PC-9 (cell line): Measurements from ENCODE around the gene SPTB. TPM values are rescaled to one million over a fixed set of nuclear protein-coding genes. Genes with fewer than 3 reads are reported as not detected.
A peak's percentile ranks its signal among the peaks of the same experiment; 100 is the strongest.
"Not testable (repeated sequence)": the region's sequence is repeated elsewhere in the genome, so short reads cannot be mapped to it uniquely, and the experiment has no call there.

Source experiments
- BruUV-seq: library from RNA; stranded (reverse); fragments of 400-500 nt; replicated peaks from 2 replicates; lab custom pipeline; 2021; lab: Mats Ljungman, UMichigan
- CTCF ChIA-PET: fragments of 300-600 bp; sonication (Branson Sonifier 250); formaldehyde crosslinking; loops from one replicate; lab custom pipeline; 2022; ENCODE audit warnings: antibody characterized with exemption; lab: Charles Lee
- POLR2A ChIA-PET: fragments of 300-600 bp; sonication (Branson Sonifier 250); formaldehyde crosslinking; loops from one replicate; lab custom pipeline; 2022; ENCODE audit warnings: antibody characterized with exemption; ENCODE audit not compliant: unreplicated experiment; lab: Charles Lee
- DNase-seq, 2 experiments: peaks; one replicate each; pipeline versions ENCODE4 v3.0.0 to v3.0.0-alpha.2; 2015 to 2022; ENCODE audit warnings: mixed read lengths in 1 of 2
- H2AFZ ChIP-seq: fragments of 200-600 bp; sonication (generic); 2 replicates; pipeline ENCODE4 v1.8.1; 2017; ENCODE audit warnings: antibody characterized with exemption
- H3F3A ChIP-seq: fragments of 200-600 bp; sonication (generic); 2 replicates; pipeline ENCODE4 v1.8.1; 2017; ENCODE audit warnings: antibody characterized with exemption, mild to moderate bottlenecking, low read depth; ENCODE audit not compliant: insufficient read depth
- H3K27ac ChIP-seq: fragments of 200-600 bp; sonication (generic); 2 replicates; pipeline ENCODE4 v1.6.1; 2016; ENCODE audit warnings: mixed run types
- H3K27me3 ChIP-seq: fragments of 200-600 bp; sonication (generic); 2 replicates; pipeline ENCODE4 v1.6.1; 2016; ENCODE audit warnings: low read depth, mixed run types; ENCODE audit not compliant: insufficient read depth
- H3K36me3 ChIP-seq: fragments of 200-600 bp; sonication (generic); 2 replicates; pipeline ENCODE4 v1.6.1; 2016; ENCODE audit warnings: low read depth, mixed run types
- H3K4me1 ChIP-seq: fragments of 200-600 bp; sonication (generic); replicated peaks from 2 replicates; pipeline ENCODE4 v1.6.1; 2016; ENCODE audit warnings: mixed run types; ENCODE audit not compliant: insufficient read depth
- H3K4me2 ChIP-seq: fragments of 200-600 bp; sonication (generic); 2 replicates; pipeline ENCODE4 v1.6.1; 2017; ENCODE audit warnings: mixed run types
- H3K4me3 ChIP-seq: fragments of 200-600 bp; sonication (generic); 2 replicates; pipeline ENCODE4 v1.6.1; 2016; ENCODE audit warnings: mixed run types
- H3K79me2 ChIP-seq: fragments of 200-600 bp; sonication (generic); 2 replicates; pipeline ENCODE4 v1.6.1; 2017; ENCODE audit warnings: low read depth, mixed run types
- H3K9me2 ChIP-seq: fragments of 200-600 bp; sonication (generic); 2 replicates; pipeline ENCODE4 v1.8.1; 2017; ENCODE audit warnings: mild to moderate bottlenecking; ENCODE audit not compliant: insufficient read depth
- H3K9me3 ChIP-seq: fragments of 200-600 bp; sonication (generic); 2 replicates; pipeline ENCODE4 v1.8.1; 2016; ENCODE audit warnings: low read depth; ENCODE audit not compliant: insufficient read depth
- H4K20me1 ChIP-seq: fragments of 200-600 bp; sonication (generic); 2 replicates; pipeline ENCODE4 v1.8.1; 2017; ENCODE audit not compliant: insufficient read depth
- CTCF ChIP-seq: fragments of 200-600 bp; sonication (generic); conservative IDR thresholded peaks from 2 replicates; pipeline ENCODE4 v1.6.1; 2017; ENCODE audit warnings: mixed run types, antibody characterized with exemption, mild to moderate bottlenecking, moderate library complexity
- EZH2 ChIP-seq: fragments of 200-600 bp; sonication (generic); IDR thresholded peaks from 2 replicates; pipeline ENCODE4 v1.8.0; 2017; ENCODE audit warnings: antibody characterized with exemption, low read depth
- intact Hi-C: fragments of 100-400 bp; cut with micrococcal nuclease; formaldehyde crosslinking; loops from one replicate; pipeline ENCODE4 v1.10.0; 2022; ENCODE audit not compliant: unreplicated experiment
- total RNA-seq: library from RNA; stranded (reverse); gene quantifications from 2 replicates; pipeline ENCODE4 v1.2.3, GENCODE V29; 2021

SPTB gene
- total RNA-seq, 1 experiment from 2014 or later: 0.50 TPM

GRCh38 chr14:64806202-64806861, 73.4 kb downstream of the SPTB start:
- peak; percentile 85 to 98 for DNase-seq
- intact Hi-C loops: loop anchor here (2.0 kb wide), 2 partner anchors 34 to 40 kb away; no protein-coding TSS in a partner anchor
- peak overlapping the region; percentile 11; the same call in 1 of the 2 replicates for H3K4me3 ChIP-seq

GRCh38 chr14:64805646-64806045, 74.1 kb downstream of the SPTB start:
- H3K36me3 ChIP-seq, BruUV-seq, H3K79me2 ChIP-seq, H4K20me1 ChIP-seq, H3K9me2 ChIP-seq, H3K9me3 ChIP-seq, H3K27me3 ChIP-seq: not testable (repeated sequence)
- Histone ChIP-seq H3F3A (peaks cover 30% of the 10 kb centered on the region), H3K4me1 (peaks cover 39% of the 10 kb centered on the region), H3K4me3 (peak overlapping the region; percentile 11; the same call in 1 of the 2 replicates), H3K4me2 (peak overlapping the region; percentile 74), H2AFZ (peak overlapping the region; percentile 48; the same call in 1 of the 2 replicates), H3K27ac (peak overlapping the region; percentile 84)
- DNase-seq: peak in 1 of 2 experiments; percentile 75
- ChIA-PET POLR2A (interaction anchor here (0.6 kb wide), 1 partner anchor 54 kb away, joined by 6 read pairs; no protein-coding TSS in a partner anchor), CTCF (interaction anchor here (1.0 kb wide), 2 partner anchors 18 to 86 kb away, joined by 3 to 4 read pairs; no protein-coding TSS in a partner anchor)
- intact Hi-C loops: loop anchor here (2.0 kb wide), 2 partner anchors 35 to 39 kb away; no protein-coding TSS in a partner anchor

More at GRCh38 chr14:64806202-64806861, 73.4 kb downstream of the SPTB start:
- no TSS peak for BruUV-seq
- no peaks in the 10 kb centered on the region for H3K27me3 ChIP-seq
- no peaks in the 10 kb centered on the region for H4K20me1 ChIP-seq
- peak overlapping the region; percentile 84 for H3K27ac ChIP-seq
- H3K79me2 ChIP-seq: no peaks in the 10 kb centered on the region
- TF ChIP-seq EZH2 (no peak), CTCF (no peak)
- no peaks in the 10 kb centered on the region for H3K9me2 ChIP-seq
- POLR2A ChIA-PET: interaction anchor here (0.5 to 0.8 kb wide), 3 partner anchors 15 to 295 kb away, joined by 3 to 6 read pairs (median 4); no protein-coding TSS in a partner anchor
- H3K4me1 ChIP-seq: peaks cover 41% of the 10 kb centered on the region
- CTCF ChIA-PET: interaction anchor here (1.0 kb wide), 2 partner anchors 17 to 86 kb away, joined by 3 to 4 read pairs; no protein-coding TSS in a partner anchor
- H3K9me3 ChIP-seq: no peaks in the 10 kb centered on the region
- H3K36me3 ChIP-seq: no peaks in the 10 kb centered on the region
- peaks cover 30% of the 10 kb centered on the region for H3F3A ChIP-seq
- H3K4me2 ChIP-seq: peak overlapping the region; percentile 74
- peak overlapping the region; percentile 48 for H2AFZ ChIP-seq

- no TSS peak for BruUV-seq
- intact Hi-C loops: loop anchor here (5.0 kb wide), 1 partner anchor 87 kb away; no protein-coding TSS in a partner anchor
- Histone ChIP-seq H3K4me3 (no peak overlapping the region), H3K9me2 (no peaks in the 10 kb centered on the region), H3K27me3 (no peaks in the 10 kb centered on the region), H3K9me3 (no peaks in the 10 kb centered on the region), H3K79me2 (no peaks in the 10 kb centered on the region), H3K36me3 (no peaks in the 10 kb centered on the region), H3K4me2 (peak overlapping the region; percentile 74), H2AFZ (no peak overlapping the region), H3F3A (peaks cover 30% of the 10 kb centered on the region), H3K27ac (no peak overlapping the region), H3K4me1 (peaks cover 39% of the 10 kb centered on the region), H4K20me1 (no peaks in the 10 kb centered on the region)
- POLR2A ChIA-PET: no interaction called here
- CTCF ChIA-PET: no interaction called here
- TF ChIP-seq CTCF (no peak), EZH2 (no peak)
- DNase-seq: no peak
Measured at GRCh38 chr14:64804754-64805260, 74.9 kb downstream of the SPTB start.
